NCI-H526 treated with DMSO at 0.1 percent for 48 hours (cell line): Measurements from ENCODE around the gene SCUBE1.

Experiments
- DNase-seq: peaks from one replicate; lab custom pipeline; 2025; lab: John Stamatoyannopoulos, UW

Gene SCUBE1

DNA sequence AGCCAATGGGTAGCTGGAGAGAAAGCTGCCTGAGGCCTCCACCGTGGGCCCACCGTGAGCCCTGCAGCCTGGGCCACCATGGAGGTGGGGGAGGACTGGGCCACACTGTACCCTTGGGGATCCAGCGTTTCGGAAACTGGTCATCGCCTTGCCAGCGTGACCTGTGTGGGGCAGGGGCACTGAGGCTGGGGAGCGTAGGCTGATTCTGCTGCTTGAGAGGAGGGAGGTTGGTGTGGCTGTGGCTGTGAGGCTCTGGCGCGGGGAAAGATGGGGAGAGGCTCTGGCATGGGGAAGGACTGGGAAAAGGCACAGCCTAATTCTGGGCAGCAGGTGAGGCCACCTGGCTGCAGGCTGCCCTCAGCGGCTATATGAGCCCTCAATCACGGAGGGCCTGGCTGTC, 143.6 kb downstream of the SCUBE1 start:
- no peak for DNase-seq

DNA sequence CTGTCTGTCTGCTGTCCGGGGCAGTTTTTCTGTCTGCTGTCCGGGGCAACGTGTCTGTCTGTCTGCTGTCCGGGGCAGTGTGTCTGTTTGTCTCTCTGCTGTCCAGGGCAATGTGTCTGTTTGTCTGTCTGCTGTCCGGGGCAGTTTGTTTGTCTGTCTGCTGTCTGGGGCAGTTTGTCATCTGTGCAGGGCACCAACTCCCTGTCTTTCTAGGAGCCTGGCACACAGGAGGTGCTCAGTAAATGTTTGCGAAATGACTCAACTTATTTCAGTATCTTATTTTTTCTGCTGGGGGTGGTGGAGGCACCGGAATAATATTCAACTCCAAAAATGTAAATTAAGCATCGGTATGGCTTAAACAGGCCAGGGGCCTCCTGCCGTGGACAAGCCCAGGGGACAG, 144.2 kb downstream of the SCUBE1 start:
- DNase-seq: no peak

DNA sequence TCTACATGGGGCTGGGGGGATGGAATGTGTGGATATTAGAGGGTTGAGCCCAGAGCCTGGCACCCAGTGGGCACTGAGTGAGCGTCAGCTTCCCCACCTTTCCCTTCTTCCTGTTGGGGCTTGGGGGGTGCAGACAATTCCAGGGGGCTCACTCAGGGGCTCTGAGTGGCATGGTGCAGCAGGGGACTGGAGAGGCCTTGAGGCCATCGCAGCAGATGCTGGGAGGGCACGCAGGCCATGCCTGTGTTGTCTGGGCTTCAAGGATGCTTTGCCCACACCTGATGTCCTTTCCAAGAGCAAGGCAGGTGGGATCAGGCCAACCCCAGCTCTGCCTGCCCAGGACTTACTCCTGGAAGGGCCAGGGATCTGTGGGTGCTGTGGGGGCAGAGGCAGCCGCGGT, 145.0 kb downstream of the SCUBE1 start:
- no peak for DNase-seq

- no peak for DNase-seq
These were observed 145.8 kb downstream of the SCUBE1 start for GRCh38 chr22:43197271-43197941.

- DNase-seq: no peak
These were observed 151.3 kb downstream of the SCUBE1 start for GRCh38 chr22:43191831-43192230.

GRCh38 chr22:43188829-43189545, 154.2 kb downstream of the SCUBE1 start:
- no peak for DNase-seq

GRCh38 chr22:43187171-43188099, 155.7 kb downstream of the SCUBE1 start:
- peak; percentile 80 for DNase-seq

DNA sequence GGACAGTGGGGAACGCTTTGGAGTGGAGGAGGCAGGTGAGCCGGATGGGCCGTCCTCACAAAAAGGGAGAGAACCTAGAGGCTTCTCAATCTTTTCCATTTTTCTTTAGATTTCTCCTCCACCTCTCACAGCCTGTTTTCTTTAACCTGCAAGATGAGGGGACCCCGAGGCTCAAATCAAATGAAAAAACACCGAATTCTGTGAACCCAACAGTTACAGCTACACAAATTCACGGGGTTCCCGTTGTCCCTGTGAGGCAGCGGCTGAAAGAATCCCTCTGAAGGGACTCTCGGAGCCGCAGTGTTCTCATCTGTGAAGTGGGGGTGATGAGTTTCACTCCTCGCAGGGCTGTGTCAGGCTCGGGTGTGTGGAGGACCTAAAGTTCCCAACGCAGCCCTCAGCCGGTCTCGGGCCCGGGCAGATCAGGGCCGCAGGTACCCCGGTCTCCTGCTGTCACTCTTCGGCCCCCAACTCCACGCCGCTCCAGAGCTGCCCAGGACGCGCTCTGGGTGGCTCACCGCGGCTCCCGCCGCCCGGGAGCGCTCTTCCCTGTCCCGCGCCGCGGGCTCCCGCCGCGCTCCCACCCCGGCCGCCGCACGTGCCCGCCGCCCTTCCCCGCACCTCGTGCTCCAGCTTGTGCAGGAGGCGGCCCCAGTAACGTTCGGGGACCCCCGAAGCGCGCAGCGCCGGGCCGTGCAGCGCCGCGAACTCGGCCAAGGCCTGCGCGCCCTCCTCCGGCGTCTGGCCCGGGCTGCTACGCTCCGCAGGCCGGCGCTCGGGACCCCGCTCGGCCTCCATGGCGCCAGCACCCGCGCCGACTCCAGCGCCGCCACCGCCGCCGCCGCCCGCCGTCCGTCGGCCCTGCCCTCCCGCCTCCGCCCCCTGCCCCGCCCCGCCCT, 156.7 kb downstream of the SCUBE1 start, which contains the start of gene TTLL12:
Gene TTLL12, minus strand, starts transcription at position 863 of the 899 bp plus-strand sequence. Its CDS starts 65 bp downstream, at position 798.
- no peak for DNase-seq

DNA sequence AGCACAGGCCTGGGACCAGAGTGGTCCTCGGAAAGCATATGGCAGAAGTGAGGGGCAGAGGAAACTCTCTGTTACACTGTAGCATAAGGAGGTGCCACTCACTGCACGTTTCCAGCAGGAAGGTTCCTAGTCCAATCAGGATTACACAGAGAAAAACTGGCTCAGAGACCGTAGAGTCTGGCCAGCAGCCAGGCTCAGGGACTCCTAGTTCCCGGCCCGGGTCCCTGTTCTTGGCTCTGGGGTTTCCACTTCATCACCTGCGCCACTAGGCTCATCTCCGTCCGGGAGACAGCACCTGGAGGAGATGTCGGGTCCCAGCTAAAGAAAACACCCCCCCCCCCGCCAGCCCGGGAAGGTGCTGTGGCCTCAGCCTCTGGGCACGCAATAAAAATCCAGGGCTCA, 157.3 kb downstream of the SCUBE1 start:
- DNase-seq: peak; percentile 4

DNA sequence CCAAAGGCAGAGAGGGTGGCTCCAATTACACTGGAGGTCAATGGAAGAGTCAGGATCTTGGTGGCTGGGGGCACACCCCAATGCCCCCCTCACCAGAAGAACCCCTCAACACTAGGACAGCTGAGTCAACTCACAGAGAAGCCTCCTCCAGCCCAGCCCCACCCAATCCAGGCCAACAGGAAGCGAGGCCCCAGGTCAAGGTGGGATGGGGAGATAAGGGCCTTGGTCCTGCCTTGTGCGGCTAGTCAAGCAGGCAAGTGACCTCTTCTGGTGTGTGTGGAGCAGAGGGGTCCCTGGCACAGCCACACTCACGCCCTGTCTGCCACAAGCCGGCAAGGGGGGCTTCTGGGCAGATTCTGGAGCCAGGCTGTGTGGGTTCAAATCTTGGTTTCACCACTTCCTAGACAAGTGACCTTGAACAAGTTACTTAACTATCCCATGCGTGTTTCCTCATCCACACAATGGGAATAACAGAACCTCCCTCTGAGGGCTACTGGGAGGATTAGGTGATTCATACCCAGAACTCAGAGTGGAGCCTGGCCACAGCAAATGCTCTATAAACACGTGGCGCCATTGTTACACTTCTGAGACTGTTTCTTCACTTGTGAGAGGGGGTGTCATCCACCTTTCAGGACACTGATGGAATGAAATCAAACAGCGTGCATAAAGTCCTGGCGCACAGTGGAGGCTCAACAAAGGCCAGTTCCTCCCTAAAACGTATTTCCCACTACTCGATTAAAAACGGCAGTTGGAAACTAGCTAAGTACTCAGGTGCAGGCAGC, 159.5 kb downstream of the SCUBE1 start:
- DNase-seq: no peak

- DNase-seq: no peak
These were observed 160.4 kb downstream of the SCUBE1 start for GRCh38 chr22:43182726-43183125.

DNA sequence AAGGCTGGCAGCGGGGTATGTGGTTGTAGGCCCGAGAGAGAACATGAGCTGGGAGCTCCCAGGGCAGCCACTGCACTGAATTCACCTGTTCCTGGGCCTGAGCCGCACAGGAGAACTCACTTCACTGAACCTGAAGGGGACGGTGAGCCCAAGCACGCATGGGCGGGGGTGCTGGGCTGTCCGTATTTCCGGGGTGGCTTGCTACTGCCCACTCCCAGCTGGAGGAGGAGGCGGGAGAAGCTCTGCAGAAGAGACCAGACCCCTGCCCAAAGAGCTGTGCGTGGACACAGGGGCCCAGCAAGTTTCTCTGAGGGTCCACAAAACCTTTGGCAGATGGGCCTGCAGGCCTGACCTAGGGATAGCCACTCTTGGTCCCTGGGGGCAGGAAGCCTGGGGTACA, 161.1 kb downstream of the SCUBE1 start:
- DNase-seq: no peak

DNA sequence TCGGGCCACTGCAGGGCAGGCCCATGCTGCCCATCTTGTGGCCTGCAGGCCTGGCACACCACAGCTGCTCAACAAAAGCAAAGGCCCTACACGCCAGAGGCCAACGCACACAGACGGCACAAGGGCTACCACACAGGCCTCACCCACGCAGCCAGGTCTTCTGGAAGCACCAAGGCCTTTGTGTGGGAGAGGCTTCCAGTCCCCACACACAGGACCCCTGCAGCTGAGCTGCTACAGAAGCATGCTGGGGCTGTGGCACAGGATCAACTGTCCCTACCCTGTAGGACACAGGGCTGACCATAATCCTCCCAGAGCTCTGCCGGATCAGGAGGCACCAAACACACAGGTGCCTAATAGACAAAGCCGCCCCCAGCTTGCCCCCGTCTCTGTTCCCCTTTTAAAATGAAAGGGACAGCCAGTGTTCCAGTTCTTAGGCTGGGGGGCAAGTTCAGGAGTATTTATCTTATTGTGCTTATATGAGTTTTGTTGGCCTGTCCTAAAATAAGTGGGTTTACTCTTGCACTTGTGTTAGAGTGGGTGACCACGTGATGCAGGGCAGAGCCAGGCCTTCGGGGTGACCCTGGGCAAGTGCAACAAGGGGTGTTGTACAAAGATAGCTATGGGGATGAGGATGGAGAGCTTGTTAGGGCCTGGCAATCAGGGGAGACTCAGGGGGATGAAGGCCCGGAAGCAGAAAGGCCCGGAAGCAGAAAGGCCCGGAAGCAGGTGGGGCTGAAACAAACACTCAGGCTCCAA, 161.7 kb downstream of the SCUBE1 start:
- no peak for DNase-seq

DNA sequence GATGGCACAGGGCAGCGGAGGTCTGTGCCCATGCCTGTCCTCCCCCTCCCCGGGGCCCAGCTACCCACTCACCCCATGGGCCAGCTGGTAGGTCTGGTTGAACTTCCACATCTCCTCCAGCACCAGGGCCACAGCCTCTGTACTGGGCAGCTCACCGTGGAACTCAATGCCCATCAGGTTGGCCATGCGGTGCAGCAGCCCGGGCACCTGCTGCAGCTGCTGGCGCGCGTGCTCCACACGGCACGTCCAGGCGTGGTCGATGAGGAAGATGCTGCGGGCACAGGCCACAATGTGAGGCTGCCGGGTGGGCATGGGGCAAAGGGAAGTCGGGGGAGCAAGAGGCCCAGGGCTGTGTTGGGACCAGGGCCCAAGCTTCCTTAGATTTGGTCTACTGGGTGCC, 162.5 kb downstream of the SCUBE1 start:
- no peak for DNase-seq

DNA sequence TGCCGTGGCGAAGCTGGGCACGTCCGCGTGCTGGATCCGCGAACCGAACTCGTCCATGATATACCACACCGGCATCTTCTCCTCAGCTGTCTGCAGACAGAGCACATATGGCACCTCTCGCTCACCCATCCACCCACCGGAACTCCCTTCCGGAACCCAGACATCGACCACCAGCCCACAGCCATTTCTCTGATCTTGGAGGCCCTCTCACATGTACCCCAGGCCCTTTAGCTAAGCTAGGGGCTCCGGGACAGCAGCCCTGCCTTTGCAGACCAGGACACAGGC, 163.3 kb downstream of the SCUBE1 start:
- DNase-seq: no peak

DNA sequence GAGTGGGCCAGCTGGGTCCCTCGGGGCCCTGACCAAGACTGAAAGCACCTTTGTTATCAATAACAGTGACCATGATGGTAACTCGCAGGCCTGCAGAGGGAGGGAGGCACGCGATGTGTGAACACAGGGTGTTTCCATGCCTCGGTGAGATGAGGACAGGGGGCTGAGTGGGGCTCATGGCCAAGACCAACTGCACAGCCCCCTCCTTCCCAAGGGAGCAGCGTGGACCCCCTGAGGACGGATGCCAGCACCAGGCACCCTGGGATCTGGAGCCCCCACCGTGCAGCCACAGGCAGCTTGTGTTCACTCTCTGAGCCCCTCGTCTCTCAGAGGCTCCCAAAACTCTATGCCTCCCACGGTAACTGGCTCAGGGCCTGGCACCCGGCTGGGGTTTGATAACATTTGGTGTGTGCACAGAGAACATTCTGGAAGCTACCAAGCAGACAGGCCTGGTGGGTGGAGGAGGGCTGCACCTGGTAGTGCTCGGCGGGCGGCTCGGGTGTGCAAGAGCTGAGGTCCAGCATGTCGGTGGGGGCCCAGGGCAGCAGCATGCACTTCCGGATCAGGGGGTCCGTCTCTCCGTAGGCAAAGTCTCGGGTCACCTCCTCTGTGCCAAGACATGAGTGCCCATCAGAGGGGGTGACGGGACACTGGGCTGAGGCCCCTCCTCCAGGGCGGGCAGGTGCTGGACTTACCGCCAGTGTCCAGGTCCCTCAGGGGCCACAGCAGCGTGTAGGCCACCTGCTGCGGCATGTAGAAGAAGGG, 163.8 kb downstream of the SCUBE1 start:
- DNase-seq: no peak

- no peak for DNase-seq
These were observed 165.7 kb downstream of the SCUBE1 start for GRCh38 chr22:43177479-43177878.

DNA sequence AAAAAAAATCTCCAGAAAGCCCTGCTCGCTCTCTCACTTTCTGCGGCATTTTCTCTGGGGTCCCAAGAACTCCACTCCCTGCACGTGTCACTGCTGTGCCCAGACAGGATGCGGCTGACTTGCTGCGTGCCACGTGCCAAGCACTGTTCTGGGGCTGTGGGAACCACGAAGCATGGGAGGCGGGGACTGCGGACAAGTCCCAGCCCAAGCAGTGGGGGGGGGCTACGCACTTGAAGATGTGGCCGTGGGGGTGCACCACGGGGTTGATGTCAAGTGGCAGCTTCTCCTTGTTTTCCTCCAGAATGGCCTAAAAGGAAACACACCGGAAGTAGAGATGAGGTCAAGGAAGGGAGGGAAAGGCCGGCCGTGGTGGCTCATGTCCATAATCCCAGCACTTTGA, 167.1 kb downstream of the SCUBE1 start:
- DNase-seq: no peak

DNA sequence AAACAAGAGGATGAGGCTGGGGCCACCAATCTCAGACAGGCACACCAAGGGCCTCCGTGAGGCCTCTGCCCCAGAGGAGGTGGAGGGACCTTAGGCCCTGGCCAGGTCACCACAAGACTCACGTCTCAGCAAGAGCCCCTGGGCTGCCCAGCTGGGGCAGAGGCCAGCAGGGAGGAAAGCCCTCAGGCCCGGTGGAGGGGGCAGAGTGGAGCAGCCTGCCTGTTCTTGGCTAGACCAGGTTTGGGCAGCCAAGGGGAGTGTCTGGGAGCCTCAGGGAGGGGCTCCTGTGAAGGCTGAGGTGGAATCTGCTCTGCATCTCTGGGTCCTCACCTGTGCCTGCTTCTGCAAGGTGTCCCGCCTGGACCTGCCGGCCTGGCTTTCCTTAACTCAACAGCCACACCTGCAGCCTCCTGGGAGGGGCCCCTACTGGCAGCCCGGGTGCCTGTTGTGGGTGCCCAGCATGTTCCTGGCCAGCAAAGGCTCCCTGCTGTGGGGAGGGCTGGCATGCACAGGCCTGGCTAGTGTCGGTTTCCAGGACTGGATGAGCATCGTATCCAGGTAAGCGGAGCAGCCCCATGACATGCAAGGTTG, 168.1 kb downstream of the SCUBE1 start:
- no peak for DNase-seq
